Stomach (tissue), 4 donors: ENCODE results near the gene HEATR3.

Experiments used
- POLR2A ChIP-seq, 4 donors: fragments of 450-650 bp; IDR thresholded peaks; one replicate each; pipeline ENCODE4 v1.6.1; 2016; ENCODE audit warnings: antibody characterized with exemption in 4 of 4, control low read depth in 2 of 4, mild to moderate bottlenecking in 1 of 4, moderate library complexity in 1 of 4
- TF ChIP-seq, protein P1 (sequence below), 7 experiments: fragments of 450-650 bp in 4 of 7; fragments of 200-600 bp in 3 of 7; sonication (generic) in 3 of 7; IDR thresholded peaks; one replicate each; pipeline ENCODE4 v1.5.1; 2016 to 2019; ENCODE audit warnings: antibody characterized with exemption in 7 of 7, control low read depth in 2 of 7, mild to moderate bottlenecking in 1 of 7

DNA sequence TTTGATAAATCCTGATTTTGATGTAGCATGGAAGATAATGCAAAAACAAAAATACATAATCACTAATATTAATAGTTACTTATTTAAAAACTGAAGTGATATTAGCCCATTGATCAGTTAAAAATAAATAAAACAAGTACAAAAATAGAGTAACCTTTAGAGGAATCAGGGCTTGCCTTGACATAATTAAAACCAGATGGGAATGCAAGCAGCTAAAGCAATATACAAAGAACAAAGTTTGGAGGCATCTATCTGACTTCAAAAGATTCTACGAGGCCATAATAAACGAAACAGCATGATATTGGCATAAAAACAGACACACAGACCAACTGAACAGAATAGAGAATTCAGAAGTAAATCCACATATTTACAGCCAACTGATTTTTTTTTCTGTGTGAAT, 15.0 kb upstream of the HEATR3 start:
- TF ChIP-seq, protein P1, sequence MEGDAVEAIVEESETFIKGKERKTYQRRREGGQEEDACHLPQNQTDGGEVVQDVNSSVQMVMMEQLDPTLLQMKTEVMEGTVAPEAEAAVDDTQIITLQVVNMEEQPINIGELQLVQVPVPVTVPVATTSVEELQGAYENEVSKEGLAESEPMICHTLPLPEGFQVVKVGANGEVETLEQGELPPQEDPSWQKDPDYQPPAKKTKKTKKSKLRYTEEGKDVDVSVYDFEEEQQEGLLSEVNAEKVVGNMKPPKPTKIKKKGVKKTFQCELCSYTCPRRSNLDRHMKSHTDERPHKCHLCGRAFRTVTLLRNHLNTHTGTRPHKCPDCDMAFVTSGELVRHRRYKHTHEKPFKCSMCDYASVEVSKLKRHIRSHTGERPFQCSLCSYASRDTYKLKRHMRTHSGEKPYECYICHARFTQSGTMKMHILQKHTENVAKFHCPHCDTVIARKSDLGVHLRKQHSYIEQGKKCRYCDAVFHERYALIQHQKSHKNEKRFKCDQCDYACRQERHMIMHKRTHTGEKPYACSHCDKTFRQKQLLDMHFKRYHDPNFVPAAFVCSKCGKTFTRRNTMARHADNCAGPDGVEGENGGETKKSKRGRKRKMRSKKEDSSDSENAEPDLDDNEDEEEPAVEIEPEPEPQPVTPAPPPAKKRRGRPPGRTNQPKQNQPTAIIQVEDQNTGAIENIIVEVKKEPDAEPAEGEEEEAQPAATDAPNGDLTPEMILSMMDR (IDR thresholded peaks at IDR 0.05), result no peak
- no peak for TF ChIP-seq POLR2A (IDR thresholded peaks at IDR 0.05)
